SU-DHL-6 (cell line): ENCODE measurements around the gene CSNK1G2.

Experiments
- H2AFZ ChIP-seq: fragments of 200-600 bp; sonication (generic); 2 replicates; pipeline ENCODE4 v1.6.1; 2014; ENCODE audit warnings: low read depth, mild to moderate bottlenecking, moderate library complexity, mixed read lengths, antibody characterized with exemption, low read length; ENCODE audit not compliant: severe bottlenecking
- H3F3A ChIP-seq: fragments of 200-600 bp; shearing (Covaris generic); 2 replicates; pipeline ENCODE4 v1.6.0; 2016; ENCODE audit warnings: antibody characterized with exemption, mild to moderate bottlenecking; ENCODE audit not compliant: insufficient read depth
- H3K27ac ChIP-seq: fragments of 200-600 bp; sonication (generic); 2 replicates; pipeline ENCODE4 v1.5.1; 2016; ENCODE audit warnings: low read depth, mild to moderate bottlenecking, low read length, moderate library complexity, mixed read lengths
- H3K27me3 ChIP-seq: fragments of 200-600 bp; sonication (generic), shearing (Covaris generic); 2 replicates; pipeline ENCODE4 v1.6.0; 2014; ENCODE audit warnings: mild to moderate bottlenecking, low read length
- H3K36me3 ChIP-seq: fragments of 200-600 bp; sonication (generic); 2 replicates; pipeline ENCODE4 v1.6.1; 2014; ENCODE audit warnings: mild to moderate bottlenecking, low read length, mixed read lengths
- H3K4me2 ChIP-seq: fragments of 300-600, 200-600 bp; shearing (Covaris generic), sonication (generic); 2 replicates; pipeline ENCODE4 v1.6.0; 2014; ENCODE audit warnings: low read length, low read depth, mild to moderate bottlenecking; ENCODE audit not compliant: poor library complexity, severe bottlenecking
- H3K4me3 ChIP-seq: fragments of 200-600 bp; sonication (generic); 2 replicates; pipeline ENCODE4 v1.5.1; 2014; ENCODE audit warnings: antibody characterized with exemption, low read length, mild to moderate bottlenecking, mixed read lengths; ENCODE audit not compliant: insufficient read depth, poor library complexity, severe bottlenecking
- H3K79me2 ChIP-seq: fragments of 200-600 bp; sonication (generic); 2 replicates; pipeline ENCODE4 v1.6.1; 2014; ENCODE audit warnings: mild to moderate bottlenecking, low read length, moderate library complexity; ENCODE audit not compliant: insufficient read depth
- H3K9ac ChIP-seq: fragments of 200-600 bp; sonication (generic); 2 replicates; pipeline ENCODE4 v1.7.0; 2014; ENCODE audit warnings: mild to moderate bottlenecking, low read length
- H3K9me2 ChIP-seq: fragments of 200-600 bp; sonication (generic); replicated peaks from 2 replicates; pipeline ENCODE4 v1.6.1; 2014; ENCODE audit warnings: low read length; ENCODE audit not compliant: insufficient read depth
- H3K9me3 ChIP-seq: fragments of 200-600 bp; sonication (generic); 2 replicates; pipeline ENCODE4 v1.6.1; 2014; ENCODE audit warnings: low read length, mixed read lengths; ENCODE audit not compliant: insufficient read depth
- H4K20me1 ChIP-seq: fragments of 200-600 bp; sonication (generic); 2 replicates; pipeline ENCODE4 v1.6.1; 2014; ENCODE audit warnings: low read depth, mild to moderate bottlenecking, antibody characterized with exemption, low read length, moderate library complexity, mixed read lengths
- EZH2phosphoT487 ChIP-seq: fragments of 200-600 bp; sonication (generic), shearing (Covaris generic); conservative IDR thresholded peaks from 2 replicates; pipeline ENCODE4 v1.6.1; 2018; ENCODE audit warnings: mild to moderate bottlenecking, antibody characterized with exemption, low read length, moderate library complexity, mixed read lengths
- TF ChIP-seq, protein P1 (sequence below): fragments of 200-600 bp; sonication (generic); IDR thresholded peaks from one replicate; pipeline ENCODE4 v1.5.1; 2017; ENCODE audit warnings: antibody characterized with exemption, mild to moderate bottlenecking, low read length, moderate library complexity; ENCODE audit not compliant: insufficient read depth, poor library complexity, severe bottlenecking

The CSNK1G2 gene

DNA sequence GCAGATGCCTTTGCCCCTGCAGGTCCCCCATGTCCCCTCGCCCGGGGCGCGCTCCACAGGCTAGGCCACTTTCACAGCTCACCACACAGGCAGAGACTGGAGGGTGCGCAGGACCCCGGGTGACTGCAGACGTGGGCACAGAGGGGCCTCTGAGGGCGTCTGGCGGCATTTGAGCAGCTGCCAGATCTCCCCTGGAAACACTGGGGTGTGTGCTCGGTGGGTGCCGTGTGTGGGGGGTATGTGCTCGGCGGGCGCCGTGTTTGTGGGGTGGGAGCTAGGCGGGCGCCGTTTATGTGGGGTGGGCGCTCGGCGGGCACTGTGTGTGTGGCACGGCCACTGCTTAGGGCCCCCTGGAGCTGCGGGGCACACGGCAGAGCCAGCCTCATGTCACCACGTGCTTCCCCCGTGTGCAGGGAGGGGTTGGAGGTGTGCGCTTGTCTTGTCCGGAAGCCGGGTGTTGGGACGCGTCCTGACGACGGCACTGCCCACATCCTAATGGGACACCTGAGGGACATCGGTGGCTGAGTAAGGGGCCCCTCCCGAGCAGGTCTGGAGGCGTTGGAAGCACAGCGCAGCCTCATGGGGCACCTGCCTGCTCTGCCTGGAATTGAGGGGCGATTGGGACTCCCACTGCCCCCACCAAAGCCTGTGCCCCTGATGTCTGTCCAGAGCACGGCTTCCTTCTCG is 16.7 kb downstream of the CSNK1G2 start:
- Histone ChIP-seq H3F3A (no peaks in the 10 kb centered on the region), H2AFZ (no peak overlapping the region), H3K4me2 (no peak overlapping the region), H3K9me2 (no peaks in the 10 kb centered on the region), H3K9me3 (no peaks in the 10 kb centered on the region), H3K36me3 (no peaks in the 10 kb centered on the region), H3K27me3 (no peaks in the 10 kb centered on the region), H3K4me3 (no peak overlapping the region), H4K20me1 (no peaks in the 10 kb centered on the region), H3K27ac (no peak overlapping the region), H3K9ac (no peak overlapping the region), H3K79me2 (peaks cover 23% of the 10 kb centered on the region; the same call in 1 of the 2 replicates)
- TF ChIP-seq, protein P1, sequence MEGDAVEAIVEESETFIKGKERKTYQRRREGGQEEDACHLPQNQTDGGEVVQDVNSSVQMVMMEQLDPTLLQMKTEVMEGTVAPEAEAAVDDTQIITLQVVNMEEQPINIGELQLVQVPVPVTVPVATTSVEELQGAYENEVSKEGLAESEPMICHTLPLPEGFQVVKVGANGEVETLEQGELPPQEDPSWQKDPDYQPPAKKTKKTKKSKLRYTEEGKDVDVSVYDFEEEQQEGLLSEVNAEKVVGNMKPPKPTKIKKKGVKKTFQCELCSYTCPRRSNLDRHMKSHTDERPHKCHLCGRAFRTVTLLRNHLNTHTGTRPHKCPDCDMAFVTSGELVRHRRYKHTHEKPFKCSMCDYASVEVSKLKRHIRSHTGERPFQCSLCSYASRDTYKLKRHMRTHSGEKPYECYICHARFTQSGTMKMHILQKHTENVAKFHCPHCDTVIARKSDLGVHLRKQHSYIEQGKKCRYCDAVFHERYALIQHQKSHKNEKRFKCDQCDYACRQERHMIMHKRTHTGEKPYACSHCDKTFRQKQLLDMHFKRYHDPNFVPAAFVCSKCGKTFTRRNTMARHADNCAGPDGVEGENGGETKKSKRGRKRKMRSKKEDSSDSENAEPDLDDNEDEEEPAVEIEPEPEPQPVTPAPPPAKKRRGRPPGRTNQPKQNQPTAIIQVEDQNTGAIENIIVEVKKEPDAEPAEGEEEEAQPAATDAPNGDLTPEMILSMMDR: no peak

DNA sequence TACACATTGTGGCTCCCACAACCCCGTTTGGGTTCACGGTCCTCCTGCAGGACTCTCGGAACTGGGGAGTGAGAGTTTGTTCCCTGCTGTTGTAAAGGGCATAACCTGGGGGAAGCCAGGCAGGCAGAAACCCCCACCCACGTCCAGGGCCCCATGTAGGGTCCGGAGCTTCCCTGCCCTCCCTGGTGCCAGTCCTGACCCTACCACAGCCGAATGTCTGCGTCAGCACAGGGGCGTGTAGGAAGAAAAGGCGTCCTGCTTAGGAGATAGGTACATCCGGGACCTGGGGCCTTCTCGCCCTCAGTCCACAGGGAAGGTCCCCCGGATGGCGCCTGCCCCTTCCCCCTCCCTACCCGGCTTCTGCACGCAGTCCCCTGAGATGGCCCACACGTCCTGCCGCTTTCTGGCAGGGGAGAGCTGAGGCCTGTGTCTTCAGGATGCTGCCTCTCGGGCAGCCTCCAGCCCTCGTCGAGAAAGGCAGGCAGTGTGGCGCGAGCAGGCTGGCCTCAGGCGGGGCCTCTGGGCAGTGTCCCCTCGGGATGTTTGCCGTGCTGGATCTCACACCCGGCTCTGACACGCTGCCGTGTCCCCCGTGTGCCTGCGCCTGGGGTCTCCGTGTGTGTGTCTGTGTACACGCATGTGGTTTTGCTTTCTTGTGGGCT is 19.1 kb downstream of the CSNK1G2 start:
- Histone ChIP-seq H3K9me2 (no peaks in the 10 kb centered on the region), H3K4me2 (no peak overlapping the region), H3K9ac (no peak overlapping the region), H3K27me3 (no peaks in the 10 kb centered on the region), H3K36me3 (no peaks in the 10 kb centered on the region), H3K4me3 (no peak overlapping the region), H3K9me3 (no peaks in the 10 kb centered on the region), H3K27ac (no peak overlapping the region), H3K79me2 (peaks cover 5% of the 10 kb centered on the region; the same call in 1 of the 2 replicates), H4K20me1 (no peaks in the 10 kb centered on the region), H2AFZ (no peak overlapping the region), H3F3A (no peaks in the 10 kb centered on the region)
- TF ChIP-seq EZH2phosphoT487: no peak
- TF ChIP-seq, protein P1: no peak

DNA sequence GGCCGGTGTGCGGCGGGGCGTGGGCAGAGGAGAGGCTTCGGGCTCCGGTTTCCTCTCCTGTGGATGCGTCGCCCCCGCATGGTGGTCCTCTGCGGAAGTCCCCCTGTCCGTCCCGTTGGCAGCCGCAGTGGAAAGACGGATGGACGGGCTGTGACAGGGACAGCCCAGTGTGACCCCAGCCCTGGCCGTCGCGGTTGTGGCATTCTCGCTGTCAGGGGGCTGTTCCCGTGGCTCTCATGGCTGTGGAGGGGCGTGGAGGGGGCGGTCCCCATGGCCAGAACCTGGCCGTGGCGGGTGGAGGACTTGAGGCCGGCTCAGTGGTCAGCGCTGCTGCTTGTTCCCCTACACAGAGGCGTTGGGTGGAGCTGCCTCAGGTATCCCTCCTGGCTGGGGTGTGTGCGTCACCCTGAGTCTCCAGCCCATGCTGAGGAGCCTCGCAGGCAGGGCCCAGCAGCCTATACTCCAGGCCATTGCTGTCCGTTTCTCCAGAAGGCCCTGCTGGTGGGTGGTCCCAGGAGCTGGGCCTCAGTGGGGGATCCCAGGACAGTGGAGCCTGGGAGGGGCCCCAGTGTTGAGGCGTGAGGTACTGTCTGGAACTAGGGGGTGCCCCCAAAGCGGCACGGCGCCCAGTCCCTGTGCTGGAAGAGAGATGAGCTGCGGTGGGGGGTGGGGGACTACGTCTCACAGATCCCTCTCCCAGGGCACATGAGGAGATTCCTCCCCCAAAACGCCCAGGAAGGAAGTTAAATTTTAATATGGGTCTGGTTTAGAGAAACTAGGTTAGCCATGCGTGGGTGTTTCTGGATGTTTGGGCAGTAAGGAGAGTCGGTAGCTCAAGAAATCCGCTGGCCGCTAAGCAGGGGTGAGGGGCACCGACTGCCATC is 20.3 kb downstream of the CSNK1G2 start:
- H3K27ac ChIP-seq: no peak overlapping the region
- no peak for TF ChIP-seq EZH2phosphoT487
- TF ChIP-seq, protein P1: no peak
- no peak overlapping the region for H3K9ac ChIP-seq
- H3K79me2 ChIP-seq: peaks cover 5% of the 10 kb centered on the region; the same call in 1 of the 2 replicates
- H3K36me3 ChIP-seq: no peaks in the 10 kb centered on the region
- H3K4me2 ChIP-seq: no peak overlapping the region
- no peak overlapping the region for H3K4me3 ChIP-seq
- H4K20me1 ChIP-seq: no peaks in the 10 kb centered on the region
- H2AFZ ChIP-seq: no peak overlapping the region
- no peaks in the 10 kb centered on the region for H3F3A ChIP-seq
- no peaks in the 10 kb centered on the region for H3K9me3 ChIP-seq
- no peaks in the 10 kb centered on the region for H3K27me3 ChIP-seq
- no peaks in the 10 kb centered on the region for H3K9me2 ChIP-seq
